ENCODE measurements around the gene B3GNT3. TPM values are rescaled to one million over a fixed set of nuclear protein-coding genes. Genes with fewer than 3 reads are reported as not detected.

The B3GNT3 gene
- total RNA-seq, 1 donor from 2014 or later = not detected

DNA sequence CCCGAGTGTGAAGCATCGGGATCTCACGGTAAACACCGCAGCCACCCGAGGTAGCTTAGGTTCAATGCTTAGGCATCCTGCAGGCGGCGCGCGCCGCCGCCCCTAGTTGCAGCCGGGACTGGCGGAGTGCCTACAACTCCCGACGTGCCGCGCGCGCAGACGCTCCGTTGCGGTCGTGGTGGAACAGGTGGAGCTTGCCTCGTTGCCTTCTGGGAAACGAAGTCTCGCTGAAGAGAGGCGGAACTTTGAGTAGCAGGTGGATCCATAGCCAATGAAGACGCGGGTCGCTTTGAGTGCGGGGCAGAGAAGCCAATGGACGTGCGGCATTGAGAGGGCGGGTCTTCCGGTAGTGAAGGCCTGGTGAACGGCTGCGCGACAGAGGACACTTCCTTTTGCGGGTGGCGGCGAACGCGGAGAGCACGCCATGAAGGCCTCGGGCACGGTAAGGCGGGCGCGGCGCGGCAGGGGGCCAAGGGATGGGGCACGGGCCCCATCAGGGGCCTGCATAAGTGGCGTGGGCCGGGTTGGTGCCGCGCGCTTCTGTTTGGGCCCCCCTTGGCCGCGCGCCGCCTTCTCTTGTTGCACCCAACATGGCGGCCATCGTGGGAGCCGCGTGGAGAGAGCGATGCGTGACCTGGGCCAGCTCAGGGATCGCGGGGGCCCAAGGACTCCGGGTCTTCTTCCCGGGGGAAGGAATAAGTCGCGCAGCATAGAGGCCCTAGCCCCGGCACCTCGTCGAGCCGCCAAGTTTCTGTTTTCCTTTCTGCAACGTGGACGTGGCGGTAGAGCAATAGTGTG, 64.8 kb downstream of the B3GNT3 start, which contains the start of gene RPL18A:
RPL18A (plus strand) TSS at position 378 of the 798 bp plus-strand sequence; CDS start at position 425, 47 bp downstream.
- peak; percentile 100 for DNase-seq (ENCODE audit: low read depth)

- peak; percentile 19 for DNase-seq (ENCODE audit: low read depth)
Observed at GRCh38 chr19:17860331-17860992, 65.5 kb downstream of the B3GNT3 start.

DNA sequence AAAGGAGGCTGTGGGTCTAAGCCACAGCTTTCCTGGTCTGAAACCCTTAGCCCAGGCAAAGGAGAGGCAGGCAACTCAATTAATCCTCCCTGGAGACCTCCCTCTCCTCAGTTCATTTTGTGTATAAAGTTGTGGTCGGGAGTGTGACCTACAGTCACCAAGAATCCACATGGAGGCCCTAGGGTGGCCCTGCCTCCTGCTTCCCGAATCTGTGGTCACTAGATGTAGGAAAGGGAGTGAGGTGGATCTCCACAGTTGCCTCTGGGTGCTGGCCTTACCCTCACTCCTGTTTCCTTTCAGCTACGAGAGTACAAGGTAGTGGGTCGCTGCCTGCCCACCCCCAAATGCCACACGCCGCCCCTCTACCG, 66.0 kb downstream of the B3GNT3 start:
- peak; percentile 38 for DNase-seq (ENCODE audit: low read depth)

DNA sequence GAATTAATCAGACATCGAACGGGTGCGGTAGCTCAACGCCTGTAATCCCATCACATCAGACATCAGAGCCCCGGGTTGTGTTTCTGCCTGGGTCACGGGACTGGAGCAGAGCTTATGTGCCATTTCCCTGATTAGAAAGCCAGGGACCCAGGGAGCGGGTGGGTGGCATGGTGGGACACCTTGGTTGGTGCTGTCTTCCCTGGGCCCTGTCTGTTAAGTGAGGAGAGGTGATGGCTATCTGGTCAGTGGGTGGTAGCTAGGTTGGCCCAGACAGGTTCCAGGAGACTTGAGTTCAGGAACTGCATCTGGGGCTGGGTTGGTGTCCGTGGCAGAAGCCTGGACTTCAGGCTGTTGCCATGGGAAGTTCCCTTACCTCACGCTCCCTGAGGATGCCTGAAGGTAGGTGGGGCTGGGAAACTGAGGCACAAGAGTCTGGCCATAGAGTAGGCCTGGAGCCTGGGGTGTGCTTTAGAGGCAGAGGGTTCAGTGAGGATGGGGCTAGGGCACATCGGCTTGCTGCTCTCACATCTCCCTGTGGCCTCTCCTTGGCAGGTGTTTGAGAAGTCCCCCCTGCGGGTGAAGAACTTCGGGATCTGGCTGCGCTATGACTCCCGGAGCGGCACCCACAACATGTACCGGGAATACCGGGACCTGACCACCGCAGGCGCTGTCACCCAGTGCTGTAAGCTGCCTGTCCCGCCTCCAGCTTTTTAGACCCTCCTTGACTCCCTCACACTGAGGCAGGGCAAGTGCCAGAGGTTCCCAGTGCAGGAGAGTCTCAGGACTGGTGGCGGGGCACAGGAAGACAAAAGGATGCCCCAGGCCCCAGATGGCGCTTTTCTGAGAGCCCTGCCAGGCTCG, 66.8 kb downstream of the B3GNT3 start:
- DNase-seq (ENCODE audit: low read depth) = no peak

DNA sequence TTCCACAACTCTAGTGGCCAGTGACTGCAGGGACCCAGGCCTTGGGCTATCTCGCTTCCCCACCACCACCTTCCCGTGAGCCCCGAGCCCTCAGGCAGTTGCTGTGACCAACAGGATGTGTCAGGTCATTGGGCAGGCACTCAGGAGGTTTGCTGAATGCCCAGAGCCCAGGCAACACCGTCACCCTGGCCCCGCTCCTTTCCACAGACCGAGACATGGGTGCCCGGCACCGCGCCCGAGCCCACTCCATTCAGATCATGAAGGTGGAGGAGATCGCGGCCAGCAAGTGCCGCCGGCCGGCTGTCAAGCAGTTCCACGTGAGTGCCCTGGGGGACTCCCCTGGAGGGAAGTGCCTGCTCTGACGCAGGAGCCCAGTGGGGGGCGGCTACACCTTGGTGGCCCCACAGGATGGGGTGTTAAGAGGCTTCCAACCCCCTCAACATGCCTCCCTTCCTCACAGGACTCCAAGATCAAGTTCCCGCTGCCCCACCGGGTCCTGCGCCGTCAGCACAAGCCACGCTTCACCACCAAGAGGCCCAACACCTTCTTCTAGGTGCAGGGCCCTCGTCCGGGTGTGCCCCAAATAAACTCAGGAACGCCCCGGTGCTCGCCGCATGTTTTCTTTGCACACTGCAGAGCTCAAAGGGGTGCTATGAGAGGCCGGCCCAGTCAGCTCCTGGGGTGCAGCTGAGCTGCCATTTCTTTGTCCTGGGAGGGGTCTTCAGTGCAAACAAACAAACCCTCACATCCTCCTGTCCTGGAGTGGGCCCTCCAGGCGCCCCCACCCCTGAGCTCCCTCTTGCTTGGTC, 68.0 kb downstream of the B3GNT3 start:
- DNase-seq (ENCODE audit: low read depth) = no peak

Other genes with a start within 250 kb of the B3GNT3 start
- gene COLGALT1, start 239.5 kb upstream of the B3GNT3 start, total RNA-seq = 83.4 and 92.8 TPM in 2 replicates
- gene UNC13A, start 106.8 kb upstream of the B3GNT3 start, total RNA-seq = 0.03 and 0.05 TPM in 2 replicates
- 20.4 and 24.5 TPM in 2 replicates for gene MAP1S, start 75.7 kb upstream of the B3GNT3 start, total RNA-seq
- 0.05 TPM in 1 of 2 replicates, not detected in the other for gene FCHO1, start 43.7 kb upstream of the B3GNT3 start, total RNA-seq
- gene INSL3, start 26.4 kb downstream of the B3GNT3 start, total RNA-seq = not detected in 2 replicates
- gene JAK3, start 52.8 kb downstream of the B3GNT3 start, total RNA-seq = 0.47 TPM in 1 of 2 replicates, not detected in the other
- 777 and 810 TPM in 2 replicates for gene RPL18A, start 64.8 kb downstream of the B3GNT3 start, total RNA-seq
- not detected in 2 replicates for gene SLC5A5, start 76.8 kb downstream of the B3GNT3 start, total RNA-seq
- gene CCDC124, start 137.9 kb downstream of the B3GNT3 start, total RNA-seq = 56.5 and 61.3 TPM in 2 replicates
- not detected in 2 replicates for gene KCNN1, start 172.0 kb downstream of the B3GNT3 start, total RNA-seq
- gene ARRDC2, start 213.0 kb downstream of the B3GNT3 start, total RNA-seq = 3.8 and 6.3 TPM in 2 replicates

All from myocyte (in vitro differentiated cells).